K562 (cell line): Measurements from ENCODE around the gene PMVK. TPM values are rescaled to one million over a fixed set of nuclear protein-coding genes. Genes with fewer than 3 reads are reported as not detected.

Experiments
- BCLAF1 ChIP-seq, 2 experiments: fragments of 450-650 bp in 1 of 2; IDR thresholded peaks; 2 replicates each; pipeline ENCODE4 v1.6.1; 2011 to 2017; ENCODE audit warnings: low read depth in 2 of 2, antibody characterized with exemption in 1 of 2, borderline replicate concordance in 1 of 2, low read length in 1 of 2, mild to moderate bottlenecking in 1 of 2, mixed read lengths in 1 of 2; ENCODE audit not compliant: control insufficient read depth in 1 of 2
- CCNT2 ChIP-seq: IDR thresholded peaks from 2 replicates; pipeline ENCODE4 v1.6.1; 2011; ENCODE audit warnings: borderline replicate concordance, low read depth, mild to moderate bottlenecking, moderate library complexity, mixed read lengths, low read length; ENCODE audit not compliant: insufficient read length; ENCODE audit errors: extremely low read depth
- CREB5 ChIP-seq: fragments of 250-450 bp; sonication (Bioruptor Pico); IDR thresholded peaks from 2 replicates; pipeline ENCODE4 v1.5.0; 2020; ENCODE audit warnings: mild to moderate bottlenecking
- E2F1 ChIP-seq: sonication (generic); formaldehyde crosslinking; IDR thresholded peaks from 2 replicates; pipeline ENCODE4 v1.8.1; 2023; ENCODE audit warnings: mild to moderate bottlenecking, missing genetic modification reagents, moderate library complexity
- EWSR1 ChIP-seq: fragments of 450-650 bp; IDR thresholded peaks from 2 replicates; pipeline ENCODE4 v1.6.1; 2018; ENCODE audit warnings: borderline replicate concordance, mild to moderate bottlenecking, low read depth, moderate library complexity; ENCODE audit not compliant: partially characterized antibody
- FOS ChIP-seq: IDR thresholded peaks from 3 replicates; pipeline ENCODE4 v1.6.1; 2011; ENCODE audit not compliant: insufficient read length; ENCODE audit errors: extremely low read depth
- FOXK2 ChIP-seq, 2 experiments: fragments of 450-650 bp; IDR thresholded peaks in 1 of 2; conservative IDR thresholded peaks in 1 of 2; 2 replicates each; pipeline ENCODE4 v1.6.1; 2016; ENCODE audit warnings: low read depth in 2 of 2, mild to moderate bottlenecking in 1 of 2
- KLF13 ChIP-seq: fragments of 450-650 bp; IDR thresholded peaks from 2 replicates; pipeline ENCODE4 v1.6.1; 2016; ENCODE audit warnings: missing genetic modification characterization, low read depth, mild to moderate bottlenecking, missing compliant biosample characterization, moderate library complexity, borderline replicate concordance
- MEIS2 ChIP-seq: fragments of 450-650 bp; IDR thresholded peaks from 2 replicates; pipeline ENCODE4 v1.6.1; 2014; ENCODE audit warnings: mild to moderate bottlenecking; ENCODE audit not compliant: partially characterized antibody
- PATZ1 ChIP-seq: fragments of 250-450 bp; sonication (Bioruptor Pico); IDR thresholded peaks from 2 replicates; pipeline ENCODE4 v1.5.0; 2020; ENCODE audit warnings: mild to moderate bottlenecking, borderline replicate concordance
- RFX7 ChIP-seq: fragments of 250-450 bp; sonication (Bioruptor Pico); IDR thresholded peaks from 2 replicates; pipeline ENCODE4 v1.5.1; 2021; ENCODE audit warnings: mild to moderate bottlenecking
- SMARCA5 ChIP-seq: fragments of 450-650 bp; IDR thresholded peaks from 2 replicates; pipeline ENCODE4 v1.6.1; 2016
- TARDBP ChIP-seq: fragments of 450-650 bp; IDR thresholded peaks from 2 replicates; pipeline ENCODE4 v1.6.1; 2016
- ZBTB9 ChIP-seq: fragments of 450-650 bp; formaldehyde crosslinking; IDR thresholded peaks from 2 replicates; pipeline ENCODE4 v1.4.0; 2020; ENCODE audit warnings: mild to moderate bottlenecking, moderate library complexity
- ZNF263 ChIP-seq: sonication (generic); formaldehyde crosslinking; IDR thresholded peaks from 2 replicates; pipeline ENCODE4 v1.8.0; 2022; ENCODE audit warnings: mild to moderate bottlenecking, missing genetic modification reagents, borderline replicate concordance
- ZNF3 ChIP-seq: fragments of 250-450 bp; sonication (Bioruptor Pico); IDR thresholded peaks from 2 replicates; pipeline ENCODE4 v1.5.0; 2021; ENCODE audit warnings: mild to moderate bottlenecking, moderate library complexity
- ZNF79 ChIP-seq: fragments of 250-450 bp; sonication (Bioruptor Pico); IDR thresholded peaks from 2 replicates; pipeline ENCODE4 v1.4.0; 2020; ENCODE audit warnings: low read depth, mild to moderate bottlenecking, moderate library complexity
- ZSCAN32 ChIP-seq: fragments of 450-650 bp; formaldehyde crosslinking; IDR thresholded peaks from 2 replicates; pipeline ENCODE4 v1.4.0; 2020; ENCODE audit warnings: mild to moderate bottlenecking, moderate library complexity
- polyA plus RNA-seq, 8 experiments: library from polyadenylated mRNA; depleted of rRNA in 4 of 8; stranded (reverse) in 5 of 8; unstranded in 3 of 8; fragments of >200 nt; fragmentation: Nextera tagmentation in 2 of 8; fragmentation: Illumina TruSeq in 1 of 8; extraction: Ambion mirVana in 2 of 8; extraction: Trizol in 1 of 8; gene quantifications; 2 replicates each; pipeline versions ENCODE4 v1.2.1 to v1.2.3, GENCODE V29; 2011 to 2014; ENCODE audit warnings: inconsistent platforms in 1 of 8, missing spikeins in 1 of 8
- total RNA-seq, 7 experiments: library from RNA; depleted of rRNA in 6 of 7; stranded (reverse); fragments of >200 nt in 6 of 7; fragmentation: Illumina TruSeq in 2 of 7; extraction: Trizol in 2 of 7; gene quantifications; 2 replicates each; pipeline versions ENCODE4 v1.2.1 to v1.2.3, GENCODE V29; 2011 to 2021; ENCODE audit warnings: low replicate concordance in 1 of 7

The PMVK gene
- total and polyA plus RNA-seq, 9 of the 15 experiments (the other 6 are each of a cell fraction or from before 2014, with no cell fraction given), result 1.1 to 15.3 (median 6.3) TPM

GRCh38 chr1:154975409-154976059 lies 39.0 kb upstream of the PMVK start (continued):
- TF ChIP-seq BCLAF1 (IDR thresholded peaks at IDR 0.05; ENCODE audit: borderline replicate concordance in 1 of 2, control insufficient read depth in 1 of 2, low read depth in 2 of 2, low read length in 1 of 2) (no peak), ZBTB9 (CRISPR knock-in tag) (peak; percentile 62), ZNF263 (CRISPR knock-in tag) (no peak; the same call in 1 of the 2 replicates), CREB5 (CRISPR knock-in tag) (no peak), ZSCAN32 (no peak), SMARCA5 (no peak), E2F1 (0 out of 2 replicates have a peak, but pooled peaks have one; percentile 23), ZNF79 (no peak), RFX7 (no peak), PATZ1 (CRISPR knock-in tag) (no peak), TARDBP (no peak), FOS (no peak), MEIS2 (peak; percentile 45), KLF13 (tag) (no peak), CCNT2 (no peak), EWSR1 (no peak), ZNF3 (no peak), FOXK2 (conservative IDR thresholded peaks at IDR 0.05 in 1 of 2, IDR thresholded peaks at IDR 0.05 in 1 of 2; ENCODE audit: low read depth in 2 of 2) (peak; percentile 61 to 81)
